Activated CD8-positive, alpha-beta memory T cell treated with anti-CD3 and anti-CD28 coated beads, Interleukin-2, amount 50 U/mL, for 24 hours (primary cell): Measurements from ENCODE around the gene CTNS.
"Not testable (repeated sequence)": the region's sequence is repeated elsewhere in the genome, so short reads cannot be mapped to it uniquely, and the experiment has no call there.

Source experiments
- DNase-seq: peaks from one replicate; pipeline ENCODE4 v3.0.0-alpha.2; 2020; ENCODE audit errors: extremely low read depth

Gene CTNS

DNA sequence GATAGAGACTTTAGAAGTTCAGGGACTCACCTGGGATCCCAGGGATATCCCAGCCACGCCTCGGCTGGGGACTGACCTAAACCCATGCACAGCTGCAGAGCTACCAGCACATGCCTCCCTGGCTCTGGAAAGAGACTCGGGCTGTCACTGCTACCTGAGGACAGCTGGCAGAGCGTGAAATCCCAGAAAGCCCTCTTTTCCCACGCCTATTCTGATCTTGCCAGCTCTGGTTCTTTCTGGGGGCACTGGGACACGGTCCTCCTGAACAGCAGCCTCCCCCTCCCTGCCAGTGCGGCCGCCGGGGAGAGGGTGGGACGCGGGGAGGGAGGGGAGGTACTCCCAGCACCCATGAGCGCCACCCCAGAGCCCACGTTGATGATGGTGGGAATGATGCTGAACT is 48.6 kb downstream of the CTNS start:
- no peak for DNase-seq

GRCh38 chr17:3688027-3688553 is 51.5 kb downstream of the CTNS start:
- DNase-seq: no peak

DNA sequence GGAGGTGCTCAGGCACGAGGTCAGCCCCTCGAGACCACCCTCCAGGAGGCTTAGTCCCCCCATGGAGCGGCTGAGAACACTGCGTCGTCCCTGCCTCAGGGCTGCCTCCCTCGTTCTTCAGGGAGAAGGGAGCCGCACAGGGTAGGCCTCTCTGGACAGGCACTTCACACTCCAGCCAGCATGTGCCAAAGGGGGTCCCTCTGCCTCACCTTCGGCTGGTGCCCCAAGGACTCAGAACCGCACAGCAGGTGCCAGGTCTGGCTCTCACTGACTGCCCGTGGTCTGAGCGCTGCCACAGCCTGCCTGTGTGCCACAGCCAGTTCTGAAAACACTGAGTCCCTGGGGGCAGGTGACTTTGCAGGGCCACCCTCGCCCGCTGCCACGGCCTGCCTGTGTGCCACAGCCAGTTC is 52.3 kb downstream of the CTNS start:
- DNase-seq: no peak

DNA sequence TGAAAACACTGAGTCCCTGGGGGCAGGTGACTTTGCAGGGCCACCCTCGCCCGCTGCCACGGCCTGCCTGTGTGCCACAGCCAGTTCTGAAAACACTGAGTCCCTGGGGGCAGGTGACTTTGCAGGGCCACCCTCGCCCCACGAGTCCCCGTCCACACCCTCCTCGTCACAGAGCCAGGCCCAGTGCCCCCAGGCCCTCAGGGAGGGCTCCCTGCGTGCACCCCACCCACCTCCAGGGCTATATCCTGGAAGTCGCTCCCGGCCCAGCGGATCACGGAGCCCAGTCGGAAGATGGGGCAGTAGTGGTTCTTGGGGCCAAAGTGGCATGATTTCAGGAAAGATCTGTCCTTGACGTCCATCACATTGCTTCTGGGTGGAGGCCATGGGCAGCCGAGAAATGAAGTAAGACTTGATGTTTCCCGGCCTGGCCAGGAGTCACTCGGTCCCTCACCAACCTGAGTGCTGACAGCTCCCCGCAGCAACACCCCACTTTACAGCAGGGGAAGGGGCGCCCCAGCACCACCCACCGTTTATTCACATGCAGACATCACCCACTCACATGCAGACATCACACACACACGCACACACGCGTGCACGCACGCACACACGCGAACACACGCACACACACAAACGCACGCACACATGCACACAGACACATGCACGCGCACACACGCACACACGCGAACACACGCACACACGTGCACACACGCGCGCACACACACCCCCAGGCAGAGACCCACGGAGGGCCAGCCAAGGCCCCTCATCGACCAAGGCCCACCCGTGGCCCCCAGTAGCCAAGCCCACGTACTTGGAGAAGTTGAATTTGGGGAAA is 52.9 kb downstream of the CTNS start:
- DNase-seq: no peak

- DNase-seq: no peak
Observed at GRCh38 chr17:3690094-3690715, 53.6 kb downstream of the CTNS start.

GRCh38 chr17:3691617-3692067 is 55.1 kb downstream of the CTNS start:
- no peak for DNase-seq

DNA sequence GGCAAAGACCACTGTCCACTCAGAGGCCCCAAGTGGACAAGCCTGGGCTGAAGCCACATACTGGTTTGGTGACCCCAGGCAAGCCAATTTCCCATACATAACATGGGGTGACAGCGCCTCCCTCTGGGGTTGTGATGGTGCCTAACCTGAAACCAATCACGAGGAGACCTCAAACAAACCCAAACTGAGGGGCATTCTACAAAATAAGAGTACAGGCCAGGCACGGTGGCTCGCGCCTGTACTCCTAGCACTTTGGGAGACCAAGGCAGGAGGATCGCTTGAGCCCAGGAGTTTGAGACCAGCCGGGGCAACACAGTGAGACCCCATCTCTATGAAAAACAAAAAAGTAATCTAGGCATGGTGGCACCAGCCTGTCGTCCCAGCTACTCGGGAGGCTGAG is 55.8 kb downstream of the CTNS start:
- no peak for DNase-seq

DNA sequence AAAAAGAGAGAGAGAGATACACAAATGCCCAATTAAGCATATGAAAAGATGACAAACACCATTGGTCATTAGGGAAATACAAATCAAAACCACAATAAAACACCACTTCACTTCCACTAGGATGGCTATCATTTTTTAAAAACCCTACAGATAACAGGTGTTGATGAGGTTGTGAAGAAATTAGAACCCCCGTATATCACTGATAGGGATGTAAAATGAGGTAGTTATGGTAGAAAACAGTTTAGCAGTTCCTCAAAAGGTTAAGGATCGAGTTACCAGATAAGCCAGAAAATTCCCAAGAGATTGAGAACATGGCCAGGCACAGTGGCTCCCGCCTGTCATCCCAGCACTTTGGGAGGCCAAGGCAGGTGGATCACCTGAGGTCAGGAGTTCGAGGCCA is 56.6 kb downstream of the CTNS start:
- DNase-seq: no peak

DNA sequence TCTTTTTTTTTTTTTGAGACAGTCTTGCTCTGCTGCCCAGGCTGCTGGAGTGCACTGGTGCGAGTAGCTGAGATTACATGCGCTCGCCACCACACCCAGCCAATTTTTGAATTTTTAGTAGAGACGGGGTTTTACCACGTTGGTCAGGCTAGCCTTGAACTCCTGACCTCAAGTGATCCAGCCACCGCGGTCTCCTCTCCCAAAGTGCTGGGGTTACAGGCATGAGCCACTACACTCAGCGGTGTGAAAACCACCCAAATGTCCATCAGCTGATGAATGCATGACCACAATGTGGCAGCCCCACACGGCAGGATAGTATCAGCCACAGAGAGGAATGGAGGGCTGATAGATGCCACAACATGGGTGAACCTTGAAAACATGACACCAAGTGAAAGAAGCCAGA is 57.3 kb downstream of the CTNS start:
- peak; percentile 19 for DNase-seq

GRCh38 chr17:3695129-3695722 is 58.7 kb downstream of the CTNS start:
- DNase-seq: no peak

DNA sequence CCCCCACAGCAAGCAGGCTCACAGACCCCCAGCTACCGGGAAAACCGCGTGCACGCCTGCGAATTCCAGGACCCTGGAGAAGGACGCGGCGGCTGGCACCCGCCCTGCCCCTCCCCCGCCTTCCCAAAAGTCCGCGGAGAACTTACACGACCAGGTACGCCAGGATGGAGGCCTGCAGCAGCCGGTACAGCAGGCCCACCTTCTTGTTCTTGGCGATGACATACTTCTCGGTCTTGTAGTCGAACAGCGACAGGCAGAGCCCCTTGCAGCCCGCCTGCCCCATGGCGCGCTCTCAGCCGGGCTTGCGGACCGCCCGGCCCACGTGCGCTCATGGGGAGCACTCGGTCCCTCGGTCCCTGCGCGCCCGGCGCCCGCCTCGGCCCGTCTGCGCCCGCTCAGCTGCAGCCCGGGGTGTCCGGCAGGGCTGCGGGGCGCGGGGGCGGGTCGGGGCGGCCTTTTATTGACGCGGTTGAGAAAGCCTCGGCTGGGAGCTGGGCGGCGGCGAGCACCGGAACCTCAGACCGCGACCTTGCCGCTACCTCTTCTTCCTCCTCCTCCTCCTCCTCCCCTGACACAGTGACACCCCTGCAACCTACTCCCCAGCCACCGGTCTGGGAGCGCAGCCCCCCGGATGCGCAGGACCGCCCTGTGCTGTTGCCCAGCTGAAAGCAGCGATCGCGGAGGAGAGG is 59.3 kb downstream of the CTNS start, which contains the start of gene P2RX5:
Gene P2RX5 (minus strand): TSS at position 433 of the 689 bp plus-strand sequence. CDS start 150 bp downstream, at position 283.
- no peak for DNase-seq

- DNase-seq: no peak
Observed at GRCh38 chr17:3697103-3697476, 60.5 kb downstream of the CTNS start.

GRCh38 chr17:3698139-3698538 is 61.6 kb downstream of the CTNS start:
- DNase-seq: no peak

- no peak for DNase-seq
Observed at GRCh38 chr17:3699951-3700350, 63.4 kb downstream of the CTNS start.

- not testable (repeated sequence) for DNase-seq
Observed at GRCh38 chr17:3702041-3702539, 65.5 kb downstream of the CTNS start.

DNA sequence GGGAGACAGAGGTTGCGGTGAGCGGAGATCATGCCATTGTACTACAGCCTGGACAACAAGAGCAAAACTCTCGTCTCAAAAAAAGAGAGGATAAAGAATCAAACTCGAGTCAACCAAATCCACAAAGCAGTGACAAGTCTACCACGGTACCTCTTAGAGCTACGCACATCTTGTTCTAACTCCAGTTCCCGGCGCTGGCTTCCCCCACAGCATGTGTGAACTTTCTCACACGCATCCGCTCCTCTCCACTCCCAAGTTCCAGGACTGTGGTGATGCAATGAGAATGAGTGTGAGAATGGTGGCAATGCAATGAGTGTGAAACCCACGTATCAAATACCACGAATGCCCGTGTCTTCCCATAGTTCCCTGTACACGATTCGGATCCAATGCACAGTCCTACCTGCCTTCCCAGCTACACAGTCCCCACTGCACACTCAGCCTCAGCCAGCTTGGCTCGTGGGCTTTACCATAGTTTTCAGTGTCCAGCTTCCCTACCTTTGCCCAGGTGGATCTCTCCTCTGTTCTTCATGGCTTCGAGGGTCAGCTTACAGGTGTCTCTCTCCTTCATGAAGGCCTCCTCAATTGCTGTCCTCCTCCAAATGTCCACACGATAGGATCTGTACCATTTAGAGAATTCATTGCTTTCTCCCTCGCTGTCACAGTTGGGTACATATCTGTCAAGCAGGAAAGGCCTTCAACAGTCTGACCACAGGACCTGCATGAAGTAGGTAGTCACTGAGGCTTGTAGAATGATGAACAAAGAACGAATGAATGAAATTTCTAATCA is 68.6 kb downstream of the CTNS start:
- no peak for DNase-seq

GRCh38 chr17:3705718-3705984 is 69.1 kb downstream of the CTNS start:
- DNase-seq: not testable (repeated sequence)

GRCh38 chr17:3708366-3708765 is 71.8 kb downstream of the CTNS start:
- no peak for DNase-seq

DNA sequence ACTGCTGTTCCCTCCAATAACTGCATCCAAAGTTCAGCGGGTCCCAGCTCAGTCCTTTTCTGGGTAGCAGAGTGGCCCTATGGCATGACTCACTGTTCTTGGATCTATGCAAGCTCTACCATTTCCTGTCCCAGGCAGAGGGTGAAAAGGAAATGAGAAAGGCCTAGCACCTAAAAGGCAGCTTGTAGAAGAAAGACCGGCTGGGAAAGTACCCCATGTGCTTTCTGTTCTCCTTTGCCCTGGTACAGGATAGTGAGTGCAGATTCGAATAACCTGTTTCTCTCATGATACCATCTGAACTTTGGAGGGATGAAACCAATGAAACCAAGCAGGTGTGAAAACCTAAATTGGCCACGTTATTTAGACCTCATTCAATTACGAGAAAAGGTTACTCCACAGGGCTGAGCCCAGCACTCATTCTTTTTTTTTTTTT is 74.4 kb downstream of the CTNS start:
- peak; percentile 58 for DNase-seq
